ENCODE data around the gene LDB2.

The LDB2 gene

GRCh38 chr4:16843831-16844508, 54.5 kb downstream of the LDB2 start:
- DNase-seq (ENCODE audit: low spot score): no peak

GRCh38 chr4:16838226-16838875, 60.1 kb downstream of the LDB2 start:
- no peak for DNase-seq (ENCODE audit: low spot score)

- no peak for DNase-seq (ENCODE audit: low spot score)
Measured at GRCh38 chr4:16837475-16837874, 61.0 kb downstream of the LDB2 start.

- DNase-seq (ENCODE audit: low spot score): no peak
Measured at GRCh38 chr4:16836324-16836723, 62.1 kb downstream of the LDB2 start.

GRCh38 chr4:16835597-16836247, 62.7 kb downstream of the LDB2 start:
- DNase-seq (ENCODE audit: low spot score): no peak

- DNase-seq (ENCODE audit: low spot score): no peak
Measured at GRCh38 chr4:16834814-16835213, 63.6 kb downstream of the LDB2 start.

- DNase-seq (ENCODE audit: low spot score): no peak
Measured at GRCh38 chr4:16833722-16834121, 64.7 kb downstream of the LDB2 start.

- DNase-seq (ENCODE audit: low spot score): no peak
Measured at GRCh38 chr4:16830081-16830480, 68.4 kb downstream of the LDB2 start.

- DNase-seq (ENCODE audit: low spot score): no peak
Measured at GRCh38 chr4:16827794-16828724, 70.4 kb downstream of the LDB2 start.

GRCh38 chr4:16827045-16827444, 71.4 kb downstream of the LDB2 start:
- no peak for DNase-seq (ENCODE audit: low spot score)

GRCh38 chr4:16826406-16826910, 72.0 kb downstream of the LDB2 start:
- DNase-seq (ENCODE audit: low spot score): no peak

- DNase-seq (ENCODE audit: low spot score): no peak
Measured at GRCh38 chr4:16824278-16824806, 74.1 kb downstream of the LDB2 start.

GRCh38 chr4:16820329-16820728, 78.1 kb downstream of the LDB2 start:
- DNase-seq (ENCODE audit: low spot score): no peak

GRCh38 chr4:16819652-16820051, 78.8 kb downstream of the LDB2 start:
- no peak for DNase-seq (ENCODE audit: low spot score)

GRCh38 chr4:16818005-16818404, 80.4 kb downstream of the LDB2 start:
- no peak for DNase-seq (ENCODE audit: low spot score)

GRCh38 chr4:16817286-16817685, 81.2 kb downstream of the LDB2 start:
- no peak for DNase-seq (ENCODE audit: low spot score)

GRCh38 chr4:16814361-16814760, 84.1 kb downstream of the LDB2 start:
- DNase-seq (ENCODE audit: low spot score): no peak

- no peak for DNase-seq (ENCODE audit: low spot score)
Measured at GRCh38 chr4:16812041-16812440, 86.4 kb downstream of the LDB2 start.

GRCh38 chr4:16809943-16810342, 88.5 kb downstream of the LDB2 start:
- no peak for DNase-seq (ENCODE audit: low spot score)

GRCh38 chr4:16809064-16809463, 89.4 kb downstream of the LDB2 start:
- DNase-seq (ENCODE audit: low spot score): no peak

GRCh38 chr4:16807355-16807754, 91.1 kb downstream of the LDB2 start:
- no peak for DNase-seq (ENCODE audit: low spot score)

GRCh38 chr4:16804581-16804980, 93.9 kb downstream of the LDB2 start:
- no peak for DNase-seq (ENCODE audit: low spot score)

All from cerebellar cortex (tissue), 1 donor.